AML-193 (cell line): ENCODE measurements around the gene PKHD1.

Experiments
- DNase-seq, 2 experiments: peaks; one replicate each; lab custom pipeline; 2025; lab: John Stamatoyannopoulos, UW

The PKHD1 gene

DNA sequence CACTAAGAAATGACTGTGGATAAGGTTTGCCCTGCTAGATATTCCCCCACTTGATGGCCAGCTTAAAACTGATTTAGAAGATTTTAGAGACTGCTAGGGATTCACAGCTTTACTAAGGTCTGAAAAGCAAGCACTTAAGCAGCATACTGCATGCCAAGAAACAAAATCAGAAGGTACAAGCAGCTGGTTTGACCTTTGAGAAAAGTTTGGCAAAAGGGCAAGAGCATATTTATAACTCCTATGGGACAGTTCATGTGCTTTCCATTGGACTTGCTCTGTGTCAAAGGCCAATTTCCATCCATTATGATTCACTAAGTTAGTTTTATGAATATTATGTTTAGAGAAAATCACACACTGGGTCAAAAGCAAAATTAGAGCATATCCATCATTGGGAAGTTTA, 402.8 kb downstream of the PKHD1 start:
- DNase-seq: no peak

DNA sequence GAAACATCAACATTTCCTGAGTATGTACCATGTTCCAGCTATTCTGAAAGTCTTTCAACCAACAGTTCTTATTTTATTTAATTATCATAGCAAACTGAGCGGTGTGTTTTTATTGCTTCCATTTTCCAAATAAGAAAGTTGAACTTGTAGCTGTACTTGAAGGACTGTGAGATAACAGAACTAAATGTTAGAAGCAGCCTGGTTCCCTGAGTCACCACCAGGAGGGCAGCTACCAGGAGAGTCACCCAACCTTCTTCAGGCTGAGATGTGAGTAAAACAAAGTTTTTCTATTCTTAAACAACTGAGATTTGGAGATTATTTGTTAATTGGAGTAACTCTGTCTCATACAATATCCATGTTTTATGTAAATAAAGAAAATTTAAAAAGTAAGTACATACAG, 403.4 kb downstream of the PKHD1 start:
- no peak for DNase-seq

DNA sequence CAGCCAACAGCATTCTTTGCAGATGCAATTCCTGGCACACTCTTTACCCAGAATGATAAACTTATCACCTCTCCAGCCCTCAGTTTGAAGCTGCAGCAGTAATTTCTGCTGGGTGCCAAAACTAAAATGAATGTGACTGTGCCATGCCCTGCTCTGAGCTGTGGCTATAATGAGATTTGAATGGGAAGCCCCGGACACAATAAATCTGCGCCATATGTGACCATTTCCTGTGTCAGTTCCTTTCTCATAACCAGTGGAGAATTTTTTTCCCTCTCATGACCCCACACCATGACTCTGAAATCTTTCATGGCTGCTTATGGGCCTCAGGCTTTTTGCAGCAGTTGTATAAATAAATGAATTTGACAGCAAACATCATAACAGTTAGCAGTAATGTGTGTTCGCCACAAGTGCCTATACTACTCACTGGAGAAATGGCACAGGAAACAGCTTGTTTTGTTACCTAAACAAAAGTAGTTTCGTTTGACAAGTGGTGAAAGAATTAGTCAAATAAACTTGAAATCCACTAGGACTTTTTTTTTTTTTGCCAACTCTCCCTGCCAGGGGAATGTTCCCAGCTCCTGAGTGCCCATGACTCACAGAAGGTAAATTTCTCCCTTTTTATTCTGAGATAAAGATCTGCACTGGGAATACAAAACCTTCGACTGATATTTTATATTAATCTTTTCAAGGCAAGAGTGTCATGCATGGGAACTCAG, 408.4 kb downstream of the PKHD1 start:
- DNase-seq: no peak

DNA sequence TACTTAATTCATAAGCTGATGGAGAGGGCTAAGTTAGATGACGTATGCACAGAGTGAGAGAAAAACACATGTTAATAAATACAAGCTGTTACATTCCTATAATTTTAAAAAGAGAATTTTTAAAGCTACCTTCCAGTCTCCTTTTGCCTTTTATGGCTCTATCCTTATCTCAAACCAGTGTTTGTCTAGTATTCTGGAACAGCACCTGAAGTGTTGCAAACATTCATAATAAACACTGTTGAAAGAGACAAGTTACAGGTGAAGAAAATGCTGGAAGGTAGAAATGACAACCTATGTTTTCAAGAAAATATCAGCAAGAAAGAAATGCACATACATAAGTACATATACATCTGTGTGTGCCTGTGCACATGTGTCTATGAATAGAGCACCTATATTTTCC, 409.1 kb downstream of the PKHD1 start:
- no peak for DNase-seq

DNA sequence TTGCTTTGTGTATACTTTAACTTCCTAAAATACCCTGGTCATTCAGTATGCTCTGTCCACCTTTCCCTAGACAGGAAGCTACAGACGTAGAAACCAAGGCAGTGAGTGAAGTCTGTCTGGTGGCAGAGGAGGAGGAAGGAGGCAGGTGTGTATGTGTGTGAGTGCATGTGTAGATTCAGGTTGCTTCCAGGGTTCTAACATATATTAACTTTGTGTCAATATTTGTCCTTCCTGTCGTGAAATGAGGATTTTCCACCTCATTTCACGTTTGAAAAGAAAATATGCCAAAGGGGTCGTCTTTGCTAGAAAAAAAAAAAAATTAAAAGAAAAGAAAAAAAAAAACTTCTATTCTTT, 411.5 kb downstream of the PKHD1 start:
- no peak for DNase-seq

DNA sequence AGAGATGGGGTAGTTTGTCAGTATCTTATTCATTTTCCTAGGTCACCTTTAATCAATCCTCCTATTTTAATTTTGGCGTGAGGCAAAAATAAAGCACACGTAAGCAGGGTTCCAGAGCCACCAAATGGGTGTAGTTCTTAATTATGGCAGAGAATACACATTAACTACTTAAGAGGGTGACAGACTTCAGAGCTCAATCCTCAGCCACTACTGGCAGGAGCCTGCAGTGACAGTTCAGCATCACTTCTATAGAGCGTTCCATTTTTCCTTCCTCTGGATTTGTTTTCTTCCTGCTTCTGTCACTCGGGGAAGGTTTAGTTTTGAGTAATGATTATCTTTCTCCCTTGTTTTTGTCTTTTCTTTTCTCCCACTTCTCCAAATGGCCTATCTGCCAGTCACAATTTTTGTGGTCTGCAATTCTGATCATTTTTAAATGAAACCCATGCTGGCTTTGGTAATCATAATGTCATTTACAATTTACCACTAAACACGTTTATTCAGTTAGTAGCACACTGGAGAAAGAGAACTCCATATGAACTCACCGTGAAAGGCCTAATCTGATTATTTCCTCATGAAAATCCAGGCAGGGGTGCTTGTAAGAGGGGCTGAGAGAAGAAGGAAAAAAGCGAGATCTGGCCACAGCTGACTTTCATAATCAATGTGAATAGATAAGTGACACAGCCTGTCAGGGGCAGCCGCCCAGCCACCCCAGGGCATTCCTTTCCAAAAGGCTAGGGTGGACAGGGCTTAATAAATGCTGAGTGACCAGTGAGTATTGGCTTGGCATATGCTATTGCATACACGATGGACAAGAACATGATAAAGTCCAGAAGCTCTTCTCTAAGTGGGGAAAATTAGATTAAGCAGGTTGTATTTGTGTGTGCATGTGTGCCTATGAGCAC, 412.1 kb downstream of the PKHD1 start:
- no peak for DNase-seq

DNA sequence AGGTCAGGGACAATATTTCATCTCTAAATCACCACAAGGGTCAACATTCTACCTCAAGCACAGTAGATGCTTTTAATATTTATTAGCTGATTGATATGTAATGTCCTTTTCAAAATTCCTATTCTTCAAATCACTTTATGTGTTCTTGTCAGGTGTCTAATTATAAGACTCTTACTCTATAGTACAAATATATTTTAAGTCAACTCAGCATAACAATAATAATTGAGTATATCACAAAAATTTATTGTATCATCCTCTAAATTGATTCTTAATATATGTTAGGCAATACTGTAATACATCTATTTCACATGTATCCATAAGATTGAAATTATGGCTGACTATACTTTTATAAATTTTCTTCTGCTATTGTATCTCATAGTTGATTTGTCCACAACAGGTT, 423.9 kb downstream of the PKHD1 start:
- no peak for DNase-seq

DNA sequence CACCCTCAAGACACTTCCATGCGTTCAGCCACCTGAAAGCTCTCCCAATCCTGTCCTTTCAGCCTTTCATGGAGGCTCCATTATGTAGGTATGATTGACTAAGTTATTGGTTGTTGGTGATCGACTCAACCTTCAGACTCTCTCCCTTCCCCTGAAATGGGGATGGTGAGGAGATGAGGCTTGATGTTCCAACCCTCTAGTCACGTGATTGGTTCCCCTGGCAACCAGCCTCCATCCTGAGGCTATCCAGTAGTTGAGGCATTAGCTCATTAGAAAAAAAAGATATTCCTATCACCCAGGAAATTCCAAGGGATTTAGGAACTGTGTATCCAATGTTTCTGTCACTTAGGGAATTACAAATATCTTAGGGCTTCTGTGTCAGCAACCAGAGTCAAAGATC, 426.6 kb downstream of the PKHD1 start:
- no peak for DNase-seq

DNA sequence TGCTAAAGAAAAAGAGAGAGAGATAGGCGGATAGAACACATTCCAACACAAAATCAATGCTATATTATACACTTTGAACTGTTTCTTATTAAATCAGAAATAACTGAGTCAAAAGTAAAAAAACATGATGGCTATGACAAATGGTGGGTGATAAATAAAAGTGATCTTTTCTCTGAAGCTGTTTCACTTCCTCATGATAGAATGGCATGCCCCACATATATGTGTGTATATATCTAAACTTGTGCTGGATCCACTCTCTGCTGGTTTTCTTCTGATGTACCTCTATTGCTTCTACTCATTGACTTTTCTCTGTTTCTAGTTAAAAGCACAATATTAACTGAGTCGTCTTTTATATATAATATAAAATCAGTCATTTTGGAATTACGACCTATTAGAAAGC, 429.9 kb downstream of the PKHD1 start:
- no peak for DNase-seq

DNA sequence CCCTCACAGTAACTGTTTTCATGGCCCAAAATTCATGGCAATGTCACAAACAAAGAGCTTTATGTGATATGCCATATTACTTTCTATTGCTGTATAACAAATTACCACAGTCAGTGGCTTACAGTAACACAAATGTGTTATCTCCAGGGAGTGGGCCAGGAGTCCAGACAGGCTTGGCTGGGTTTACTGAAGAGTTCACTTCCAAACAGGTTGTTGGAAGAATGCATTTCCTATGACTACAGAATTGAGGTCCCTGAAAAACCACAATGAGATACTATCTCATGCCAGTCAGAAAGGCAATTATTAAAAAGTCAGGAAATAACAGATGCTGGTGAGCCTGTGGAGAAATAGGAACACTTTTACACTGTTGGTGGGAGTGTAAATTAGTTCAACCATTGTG, 431.9 kb downstream of the PKHD1 start:
- no peak for DNase-seq

DNA sequence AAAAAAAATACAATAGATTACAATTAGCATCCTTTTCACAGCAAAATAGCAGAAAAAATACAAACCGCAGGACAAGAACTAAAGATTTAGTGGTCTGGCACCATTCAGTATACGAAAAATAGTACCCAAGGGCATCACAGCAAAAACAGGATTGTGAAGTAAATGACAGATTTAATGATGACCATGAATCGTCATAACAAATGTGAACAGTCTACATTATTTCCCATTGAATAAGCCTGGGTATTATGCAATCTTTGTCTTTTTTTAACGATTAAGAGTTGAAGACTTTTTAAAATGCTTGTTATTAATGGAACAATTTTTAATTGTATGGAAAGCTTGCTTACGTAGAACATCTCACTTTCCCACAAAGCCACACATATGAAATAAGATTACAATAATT, 432.8 kb downstream of the PKHD1 start:
- DNase-seq: no peak

DNA sequence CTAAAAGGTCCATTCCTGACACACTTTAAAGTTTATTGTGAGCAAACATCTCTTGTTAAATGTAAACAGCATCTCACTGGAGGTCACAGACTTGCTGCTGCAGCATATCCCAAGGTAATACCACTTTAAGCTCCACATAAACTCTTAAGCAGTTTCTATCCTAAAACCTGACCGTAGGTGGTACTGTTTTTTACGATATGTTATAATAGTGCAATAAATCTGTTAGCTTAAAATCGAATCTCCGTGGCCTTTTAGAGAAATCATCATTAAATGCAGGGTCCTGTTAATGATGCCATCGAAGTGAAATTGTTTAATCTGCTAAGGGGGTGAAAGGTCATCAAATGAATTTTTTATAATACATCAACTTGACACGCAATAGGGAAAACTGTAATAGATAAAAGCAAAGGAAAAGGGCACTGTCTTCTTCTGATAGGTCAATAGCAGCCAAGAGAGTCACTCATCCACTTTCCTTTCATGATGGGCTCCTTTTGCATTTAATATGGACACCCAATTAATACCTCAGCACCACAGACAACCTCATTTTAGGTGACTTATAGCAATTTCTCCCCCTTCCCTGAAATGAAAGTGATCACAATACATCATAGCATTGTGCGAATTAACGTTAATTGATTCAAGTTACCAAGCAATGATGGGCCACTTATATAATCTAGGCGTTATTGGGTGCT, 436.1 kb downstream of the PKHD1 start:
- no peak for DNase-seq

DNA sequence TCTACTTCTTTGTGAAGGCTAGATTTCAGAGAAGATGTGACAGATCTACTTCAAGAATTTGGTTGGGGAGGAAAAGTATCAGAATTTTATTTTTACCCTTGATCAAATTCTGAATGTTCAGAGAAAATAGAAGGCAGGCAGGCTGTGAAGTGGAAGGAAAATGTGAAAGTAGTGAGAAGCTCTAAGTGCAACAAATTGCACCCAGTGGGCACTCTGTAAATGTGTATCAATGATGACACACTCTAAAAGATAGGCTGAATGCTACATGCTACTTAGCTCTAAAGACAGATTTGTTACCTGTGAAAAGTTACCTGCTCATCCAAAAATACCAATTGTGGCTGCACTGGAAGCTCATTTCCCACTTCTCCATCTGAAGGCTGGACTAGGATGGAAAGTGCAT, 438.6 kb downstream of the PKHD1 start:
- no peak for DNase-seq

DNA sequence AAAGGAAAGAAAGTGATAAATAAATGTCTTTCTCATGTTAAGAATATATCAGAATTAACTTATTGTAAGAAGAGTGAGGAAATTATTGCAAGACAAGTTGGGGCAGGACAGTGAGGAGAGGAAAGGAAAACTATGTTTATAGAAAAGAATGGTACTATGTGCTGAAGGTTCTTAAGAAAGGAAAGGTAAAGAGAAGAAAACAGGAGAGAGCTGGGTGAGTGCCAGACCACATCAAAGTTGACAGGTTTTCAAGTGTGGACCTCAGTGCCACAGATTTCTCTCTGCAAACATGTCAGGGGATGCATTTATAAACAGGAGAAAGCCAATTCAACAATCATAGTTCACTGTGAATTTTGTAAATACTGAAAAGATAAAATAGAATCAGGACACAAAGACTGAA, 439.2 kb downstream of the PKHD1 start:
- no peak for DNase-seq

DNA sequence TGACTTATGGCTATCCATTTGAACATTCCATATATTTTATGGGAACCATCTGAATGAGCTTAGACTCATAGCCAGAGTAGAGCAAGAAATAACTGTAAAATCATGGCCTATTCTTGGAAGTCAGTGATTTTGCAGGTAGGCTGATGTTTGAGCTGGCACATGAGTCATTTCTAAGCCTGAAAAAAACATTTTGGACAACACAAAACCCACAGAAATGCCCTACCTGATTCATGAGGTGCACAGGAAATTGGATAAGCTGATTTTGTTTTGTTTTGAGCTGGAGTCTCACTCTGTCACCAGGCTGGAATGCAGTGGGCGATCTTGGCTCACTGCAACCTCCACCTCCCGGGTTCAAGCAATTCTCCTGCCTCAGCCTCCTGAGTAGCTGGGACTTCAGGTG, 443.0 kb downstream of the PKHD1 start:
- DNase-seq: no peak

DNA sequence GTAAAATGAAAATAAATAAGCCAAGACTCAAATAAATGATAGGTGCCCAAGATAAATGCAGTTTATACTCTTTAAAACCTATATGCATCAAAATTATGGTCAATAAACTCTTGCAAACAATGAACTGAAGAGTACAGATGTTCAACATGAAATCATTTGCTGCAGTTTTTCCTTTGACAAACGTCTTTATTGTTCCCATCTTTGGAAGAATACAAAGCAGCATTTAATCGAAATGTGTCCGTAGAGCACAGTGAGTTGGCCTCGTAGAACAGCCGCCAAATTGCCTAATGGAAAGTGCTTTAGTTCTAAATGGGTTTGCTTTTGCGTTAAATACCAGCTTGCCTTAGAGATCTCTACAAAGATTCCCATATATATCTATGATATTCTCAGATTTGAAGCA, 447.4 kb downstream of the PKHD1 start:
- no peak for DNase-seq

DNA sequence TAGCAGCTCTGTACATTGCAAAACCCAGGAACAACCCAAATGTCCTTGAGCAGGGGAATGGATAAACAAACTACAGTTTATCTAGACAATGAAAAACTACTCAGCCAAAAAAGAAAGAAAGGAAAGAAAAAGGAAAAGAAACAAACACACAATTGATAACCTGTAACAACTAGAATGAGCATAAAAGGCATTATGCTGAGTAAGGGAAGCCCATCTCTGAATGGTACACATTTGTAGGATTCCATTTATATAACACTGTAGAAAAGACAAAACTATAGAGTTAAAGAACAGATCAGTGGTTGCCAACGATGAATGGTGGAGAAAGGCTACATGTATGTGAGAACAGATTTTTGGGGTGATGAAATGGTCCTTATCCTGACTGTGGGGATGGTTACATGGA, 454.0 kb downstream of the PKHD1 start:
- DNase-seq: no peak

DNA sequence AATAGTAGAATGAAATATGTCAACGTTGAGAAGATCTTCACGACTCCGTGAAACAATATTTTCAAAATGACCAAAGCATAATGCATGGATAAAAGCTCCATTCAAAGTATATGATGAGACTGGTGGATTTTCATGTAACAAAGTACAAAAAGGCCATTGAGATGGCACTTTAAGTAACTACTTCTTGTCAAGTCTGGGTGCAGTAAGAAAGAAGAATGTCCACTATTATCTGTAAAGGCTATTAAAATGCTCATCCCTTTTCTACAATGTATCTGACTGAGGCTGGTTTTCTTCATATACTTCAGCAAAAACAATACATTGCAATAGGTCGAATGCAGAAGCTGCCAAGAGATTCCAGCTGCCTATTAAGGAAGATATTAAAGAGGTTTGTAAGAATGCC, 457.4 kb downstream of the PKHD1 start:
- DNase-seq: no peak

DNA sequence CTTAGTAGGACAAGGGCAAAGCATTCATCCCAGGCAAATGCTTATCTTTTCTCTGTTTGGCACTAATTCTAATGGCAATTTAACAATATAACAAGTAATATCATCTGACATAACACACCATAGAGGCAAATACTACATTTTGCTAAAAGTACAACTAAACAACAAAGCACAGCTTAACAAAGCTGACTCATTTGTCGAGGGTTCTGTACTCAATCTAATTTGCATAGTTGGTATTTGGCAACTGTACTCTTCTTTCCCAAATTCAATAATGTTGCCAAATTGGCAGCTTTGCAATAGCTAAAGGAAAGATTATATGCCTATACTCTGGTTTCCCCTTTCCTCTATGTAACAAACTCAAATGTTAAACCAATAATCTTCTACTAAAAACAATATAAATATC, 461.0 kb downstream of the PKHD1 start:
- no peak for DNase-seq

DNA sequence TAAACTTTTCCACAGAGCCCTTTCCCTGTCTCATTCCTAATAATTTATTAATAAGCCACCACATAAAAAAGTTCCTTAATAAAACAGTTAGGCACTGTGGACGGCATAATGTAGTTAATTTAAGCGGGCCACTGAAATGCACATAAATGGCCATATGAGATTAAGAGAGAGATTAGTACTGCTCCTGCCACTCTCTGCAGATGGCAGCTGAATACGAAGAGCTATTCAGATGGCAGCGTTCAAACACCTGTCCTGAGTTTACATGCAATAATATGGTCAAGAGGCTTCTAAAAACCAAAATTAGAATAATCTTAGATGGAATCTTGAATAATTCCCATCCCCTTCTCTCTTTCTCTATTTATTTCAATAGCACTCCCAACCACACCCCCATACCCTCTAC, 461.8 kb downstream of the PKHD1 start:
- DNase-seq: no peak

DNA sequence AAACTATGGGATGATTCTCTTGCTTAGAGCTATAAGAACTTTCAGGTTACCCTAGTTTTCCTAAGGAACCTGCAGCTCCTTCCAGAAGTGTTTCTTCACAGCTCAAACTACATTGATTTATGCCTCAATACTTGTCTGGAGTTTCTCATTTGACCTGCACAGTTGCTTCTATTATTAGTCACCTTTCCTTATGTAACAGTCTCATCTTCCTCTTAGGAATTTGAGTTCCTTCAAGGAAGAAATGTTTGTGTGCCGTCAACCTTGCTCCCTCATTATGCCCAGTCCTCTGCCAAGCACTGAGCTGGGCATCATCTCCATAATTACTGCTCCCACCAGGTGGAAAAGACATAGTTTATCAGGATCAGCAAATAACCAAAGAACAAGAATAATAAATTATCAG, 466.4 kb downstream of the PKHD1 start:
- no peak for DNase-seq

DNA sequence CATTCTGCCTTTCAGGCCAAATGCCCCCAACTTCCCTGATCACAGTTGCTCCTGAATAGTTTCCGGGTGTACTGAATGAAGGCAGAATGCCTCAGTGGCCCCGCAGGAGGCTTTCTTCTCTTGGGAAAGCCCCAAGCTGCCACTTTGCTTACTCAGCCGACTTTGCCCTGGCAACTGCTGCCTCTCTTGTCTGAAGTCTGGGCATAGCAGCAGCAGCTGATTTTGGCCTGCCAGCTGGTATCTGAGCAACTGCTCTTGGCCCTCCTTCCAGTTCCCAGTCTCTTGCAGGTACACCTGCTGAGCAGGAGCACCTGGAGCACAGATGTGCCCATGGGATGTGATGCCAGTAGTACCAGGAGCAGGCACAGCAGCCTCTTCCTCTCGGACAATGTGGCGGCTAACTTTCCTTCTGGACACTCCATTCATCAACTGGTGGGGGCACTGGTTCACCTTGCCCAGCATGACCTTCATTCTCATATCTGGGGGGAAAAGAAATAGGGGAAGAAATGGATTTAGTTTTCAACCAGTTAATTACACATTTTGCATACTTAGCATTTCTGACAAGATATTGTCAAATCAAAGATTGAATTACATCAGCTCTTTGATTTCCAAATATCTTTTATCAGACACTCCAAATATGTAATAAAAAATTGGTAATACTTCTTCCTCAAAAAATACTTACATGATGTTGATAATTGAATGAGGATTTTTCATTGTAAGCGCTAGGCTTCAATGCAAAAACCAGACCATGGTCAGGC, 468.2 kb downstream of the PKHD1 start:
- no peak for DNase-seq
